ENCODE results near the gene ABRAXAS1. TPM values are rescaled to one million over a fixed set of nuclear protein-coding genes. Genes with fewer than 3 reads are reported as not detected.

The ABRAXAS1 gene
- total RNA-seq, 5 donors from 2014 or later (not counting 1 experiment from before 2014, with no cell fraction given) = 18.8 to 41.7 (median 28.6) TPM

DNA sequence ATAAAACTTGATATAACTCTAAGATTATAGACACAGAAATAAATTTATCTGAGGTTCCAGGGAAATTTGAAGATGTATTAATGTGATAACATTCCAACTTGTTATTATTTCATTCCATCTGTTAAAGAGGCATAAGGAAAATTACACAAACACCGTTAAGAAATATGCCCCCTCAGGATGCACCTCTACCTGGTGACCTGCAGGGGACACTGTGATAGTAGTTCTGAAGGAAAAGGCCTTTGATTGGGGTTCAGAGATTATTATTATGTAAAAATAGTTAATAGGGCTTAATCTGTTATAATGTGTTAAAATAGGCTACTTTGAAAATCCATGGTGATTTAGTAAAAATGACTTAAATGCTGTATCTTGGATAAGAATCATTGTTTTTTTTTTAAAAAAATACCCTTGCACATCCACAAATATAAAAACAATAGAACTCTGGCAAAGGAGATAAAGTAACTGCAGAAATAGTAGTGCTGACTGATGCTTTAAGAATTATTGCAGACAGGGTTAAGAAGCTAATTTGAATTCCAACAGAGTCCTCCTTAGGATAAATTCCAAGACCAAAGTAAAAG lies 6.1 kb upstream of the ABRAXAS1 start:
- Histone ChIP-seq H3K4me1 (ENCODE audit: control insufficient read depth in 1 of 2, extremely low read depth in 1 of 2, insufficient read depth in 2 of 2, low read length in 2 of 2) (peaks cover 0 to 1% of the 10 kb centered on the region in 2 experiments), H3K4me3 (ENCODE audit: control insufficient read depth in 1 of 2, extremely low read depth in 1 of 2, low read length in 1 of 2) (no peak overlapping the region), H3K27me3 (replicated peaks in 1 of 2; ENCODE audit: control insufficient read depth in 2 of 2, extremely low read depth in 1 of 2, insufficient read depth in 2 of 2, low read length in 1 of 2) (no peaks in the 10 kb centered on the region), H3K36me3 (ENCODE audit: control insufficient read depth in 2 of 2, extremely low read depth in 1 of 2, insufficient read depth in 1 of 2, low read length in 1 of 2) (no peaks in the 10 kb centered on the region), H3K27ac (ENCODE audit: low read length) (no peak overlapping the region), H3K9me3 (no peaks in the 10 kb centered on the region)
- peaks cover 5 to 8% (median 8%) of the 10 kb centered on the region in 3 donors for H3K4me1 Mint-ChIP-seq
- ChIA-PET POLR2A (no interaction called here), CTCF (interaction anchor here (0.6 to 3.1 kb wide), 7 partner anchors 9 to 155 kb away, joined by 3 to 14 read pairs (median 5); no protein-coding TSS in a partner anchor)
- no peak overlapping the region for H3K4me3 Mint-ChIP-seq
- H3K9me3 Mint-ChIP-seq = no peaks in the 10 kb centered on the region
- no peaks in the 10 kb centered on the region for H3K36me3 Mint-ChIP-seq
- ATAC-seq (replicated peaks in 1 of 4) (peak; percentile 65 to 82 (median 70)), DNase-seq (peak in 5 of 35 experiments; percentile 6 to 64 (median 14))
- H3K27ac Mint-ChIP-seq = no peak overlapping the region
- H3K27me3 Mint-ChIP-seq = no peaks in the 10 kb centered on the region
- WGBS (ENCODE audit: insufficient coverage) = no CpG with 5 or more reads among the region's 1 CpG

DNA sequence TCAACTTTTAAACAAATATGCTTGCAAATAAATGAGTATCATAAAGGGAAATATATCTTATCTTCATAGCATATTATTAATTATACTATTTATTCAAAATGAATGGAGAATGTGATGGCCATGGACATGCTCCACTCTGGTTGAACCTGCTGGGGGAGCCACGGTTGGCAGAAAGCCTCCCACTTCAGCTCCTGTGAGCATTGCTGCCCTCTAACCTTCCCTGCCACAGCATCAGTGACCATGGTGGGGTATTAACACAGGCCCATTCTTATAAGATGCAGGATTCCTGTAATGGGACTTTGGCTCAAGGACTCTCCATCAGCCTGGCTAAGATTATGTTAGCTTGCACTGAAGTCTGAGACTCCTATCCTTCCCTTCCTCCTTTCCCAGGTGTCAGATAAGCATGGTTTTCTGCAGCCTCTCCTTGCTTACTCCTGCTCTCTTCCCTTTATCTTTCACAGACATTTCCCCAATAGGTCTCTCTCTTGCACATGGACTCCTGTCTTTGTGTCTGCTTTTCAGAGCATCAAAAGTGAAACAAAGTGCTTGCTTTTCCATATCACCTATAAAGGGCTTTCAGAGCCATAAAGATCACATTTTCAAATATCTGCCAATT lies 4.9 kb upstream of the ABRAXAS1 start:
- H3K27ac Mint-ChIP-seq = peak overlapping the region in 1 of 2 donors; percentile 36
- H3K4me1 ChIP-seq (ENCODE audit: control insufficient read depth in 1 of 2, extremely low read depth in 1 of 2, insufficient read depth in 2 of 2, low read length in 2 of 2) = peaks cover 4 to 10% of the 10 kb centered on the region in 2 experiments
- H3K4me3 Mint-ChIP-seq = no peak overlapping the region
- H3K27me3 ChIP-seq (replicated peaks in 1 of 2; ENCODE audit: control insufficient read depth in 2 of 2, extremely low read depth in 1 of 2, insufficient read depth in 2 of 2, low read length in 1 of 2) = no peaks in the 10 kb centered on the region
- H3K4me3 ChIP-seq (ENCODE audit: control insufficient read depth in 1 of 2, extremely low read depth in 1 of 2, low read length in 1 of 2) = no peak overlapping the region
- no CpG with 5 or more reads among the region's 1 CpG for WGBS (ENCODE audit: insufficient coverage)
- no peaks in the 10 kb centered on the region for H3K9me3 Mint-ChIP-seq
- H3K4me1 Mint-ChIP-seq = peaks cover 5 to 13% (median 13%) of the 10 kb centered on the region in 3 donors
- ChIA-PET POLR2A (no interaction called here), CTCF (interaction anchor here (0.5 to 3.1 kb wide), 5 partner anchors 44 to 1080 kb away, joined by 3 to 11 read pairs (median 4); no protein-coding TSS in a partner anchor)
- H3K27me3 Mint-ChIP-seq = no peaks in the 10 kb centered on the region
- ATAC-seq (replicated peaks in 1 of 4) (no peak), DNase-seq (no peak)
- no peaks in the 10 kb centered on the region for H3K36me3 ChIP-seq (ENCODE audit: control insufficient read depth in 2 of 2, extremely low read depth in 1 of 2, insufficient read depth in 1 of 2, low read length in 1 of 2)
- no peaks in the 10 kb centered on the region for H3K9me3 ChIP-seq
- no peak overlapping the region for H3K27ac ChIP-seq (ENCODE audit: low read length)
- no peaks in the 10 kb centered on the region for H3K36me3 Mint-ChIP-seq

DNA sequence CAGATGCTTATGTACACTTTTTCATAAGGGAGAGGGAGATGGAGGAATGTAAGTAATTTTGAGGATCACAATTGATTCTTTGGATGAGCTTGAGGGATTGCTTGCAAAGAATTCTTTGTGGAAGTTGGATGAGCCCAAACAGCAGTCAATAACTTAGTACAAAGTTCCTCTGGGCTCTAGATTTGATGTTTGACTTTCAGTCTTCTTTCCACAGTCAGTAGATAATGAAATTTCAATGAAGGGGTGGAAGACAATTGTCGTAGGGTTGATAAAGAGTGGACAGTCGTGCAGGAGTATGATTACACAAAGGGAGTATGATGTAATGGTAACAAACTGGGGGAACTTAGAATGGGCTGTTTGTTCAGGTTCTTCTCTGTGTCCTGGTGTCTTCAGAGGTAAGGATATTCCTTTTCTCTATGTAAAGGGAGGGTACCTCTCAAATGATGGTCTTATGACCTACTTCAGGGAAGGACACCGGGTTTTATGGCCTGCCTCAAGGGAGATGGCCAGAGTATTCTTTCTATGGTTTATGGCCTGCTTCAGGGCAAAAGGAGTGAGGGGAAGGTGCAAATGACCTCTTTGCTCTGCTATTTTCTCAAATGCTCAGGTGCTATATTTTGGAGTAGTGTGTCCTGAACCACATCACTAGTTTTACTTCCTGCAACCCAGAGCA lies 1.7 kb upstream of the ABRAXAS1 start:
- POLR2A ChIA-PET = interaction anchor here in 1 of 2 donors (0.9 to 1.5 kb wide), 2 partner anchors 12 to 30 kb away, joined by 4 read pairs; no protein-coding TSS in a partner anchor
- Histone ChIP-seq H3K9me3 (no peaks in the 10 kb centered on the region), H3K36me3 (ENCODE audit: control insufficient read depth in 2 of 2, extremely low read depth in 1 of 2, insufficient read depth in 1 of 2, low read length in 1 of 2) (no peaks in the 10 kb centered on the region), H3K4me1 (ENCODE audit: control insufficient read depth in 1 of 2, extremely low read depth in 1 of 2, insufficient read depth in 2 of 2, low read length in 2 of 2) (peaks cover 10 to 18% of the 10 kb centered on the region in 2 experiments), H3K27ac (ENCODE audit: low read length) (no peak overlapping the region), H3K4me3 (ENCODE audit: control insufficient read depth in 1 of 2, extremely low read depth in 1 of 2, low read length in 1 of 2) (no peak overlapping the region), H3K27me3 (replicated peaks in 1 of 2; ENCODE audit: control insufficient read depth in 2 of 2, extremely low read depth in 1 of 2, insufficient read depth in 2 of 2, low read length in 1 of 2) (no peaks in the 10 kb centered on the region)
- no peaks in the 10 kb centered on the region for H3K9me3 Mint-ChIP-seq
- CTCF ChIA-PET = interaction anchor here in 1 of 2 donors (0.5 to 0.6 kb wide), 2 partner anchors 599 to 1024 kb away, joined by 5 to 7 read pairs; no protein-coding TSS in a partner anchor
- no peaks in the 10 kb centered on the region for H3K27me3 Mint-ChIP-seq
- 95% methylated on average over 3 of the region's 3 CpGs for WGBS (ENCODE audit: insufficient coverage)
- H3K4me3 Mint-ChIP-seq = no peak overlapping the region
- H3K4me1 Mint-ChIP-seq = peaks cover 24 to 31% (median 30%) of the 10 kb centered on the region in 3 donors
- no peaks in the 10 kb centered on the region for H3K36me3 Mint-ChIP-seq
- DNase-seq = no peak
- H3K27ac Mint-ChIP-seq = peak overlapping the region; percentile 78 to 88
- no peak for ATAC-seq (replicated peaks in 1 of 4)

DNA sequence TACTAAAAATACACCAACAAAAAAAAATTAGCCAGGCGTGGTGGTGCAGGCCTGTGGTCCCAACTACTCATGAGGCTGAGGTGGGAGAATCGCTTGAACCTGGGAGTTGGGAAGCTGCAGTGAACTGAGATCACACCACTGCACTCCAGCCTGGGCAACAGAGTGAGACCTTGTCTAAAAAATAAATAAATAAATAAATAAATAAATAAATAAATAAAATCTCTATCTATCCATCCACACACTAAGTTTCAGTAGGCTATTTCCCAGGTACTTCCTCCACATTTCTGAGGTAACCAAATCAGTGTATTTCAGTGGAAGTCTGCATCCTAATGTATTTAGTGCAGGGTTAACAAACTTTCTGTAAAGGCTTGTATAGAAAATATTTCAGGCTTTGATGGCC lies 10.9 kb downstream of the ABRAXAS1 start:
- CTCF ChIA-PET = interaction anchor here (0.6 to 1.3 kb wide), 2 partner anchors 17 to 43 kb away, joined by 3 read pairs; no protein-coding TSS in a partner anchor
- peaks cover 0 to 6% (median 6%) of the 10 kb centered on the region in 3 donors for H3K4me1 Mint-ChIP-seq
- Histone ChIP-seq H3K9me3 (no peaks in the 10 kb centered on the region), H3K27ac (ENCODE audit: low read length) (no peak overlapping the region), H3K27me3 (replicated peaks in 1 of 2; ENCODE audit: control insufficient read depth in 2 of 2, extremely low read depth in 1 of 2, insufficient read depth in 2 of 2, low read length in 1 of 2) (no peaks in the 10 kb centered on the region), H3K4me1 (ENCODE audit: control insufficient read depth in 1 of 2, extremely low read depth in 1 of 2, insufficient read depth in 2 of 2, low read length in 2 of 2) (no peaks in the 10 kb centered on the region), H3K36me3 (ENCODE audit: control insufficient read depth in 2 of 2, extremely low read depth in 1 of 2, insufficient read depth in 1 of 2, low read length in 1 of 2) (peaks cover 0 to 18% of the 10 kb centered on the region in 2 donors), H3K4me3 (ENCODE audit: control insufficient read depth in 1 of 2, extremely low read depth in 1 of 2, low read length in 1 of 2) (no peak overlapping the region)
- H3K27me3 Mint-ChIP-seq = no peaks in the 10 kb centered on the region
- WGBS (ENCODE audit: insufficient coverage) = no CpG with 5 or more reads among the region's 2 CpGs
- ATAC-seq (replicated peaks in 1 of 4) (no peak), DNase-seq (no peak)
- POLR2A ChIA-PET = interaction anchor here (0.6 to 2.0 kb wide), 3 partner anchors 15 to 1042 kb away, joined by 3 to 7 read pairs (median 6); no protein-coding TSS in a partner anchor
- H3K36me3 Mint-ChIP-seq = peaks cover 36% of the 10 kb centered on the region
- H3K9me3 Mint-ChIP-seq = no peaks in the 10 kb centered on the region
- no peak overlapping the region for H3K27ac Mint-ChIP-seq
- no peak overlapping the region for H3K4me3 Mint-ChIP-seq

DNA sequence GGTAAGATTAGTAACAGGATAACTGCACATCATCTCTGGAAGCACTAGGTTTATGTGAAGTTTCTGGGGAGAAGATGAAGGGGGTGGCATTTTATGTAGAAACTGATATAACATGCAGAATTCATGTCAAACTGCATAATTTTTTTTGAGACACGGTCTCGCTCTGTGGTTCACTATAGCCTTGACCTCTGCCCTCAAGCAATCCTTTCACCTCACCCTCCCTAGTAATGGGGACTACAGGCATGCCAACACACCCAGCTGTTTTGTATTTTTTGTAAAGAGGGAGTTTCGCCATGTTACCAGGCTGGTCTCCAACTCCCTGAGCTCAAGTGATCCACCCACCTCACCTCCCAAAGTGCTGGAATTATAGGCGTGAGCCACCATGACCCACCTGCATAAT lies 11.5 kb downstream of the ABRAXAS1 start:
- ATAC-seq (replicated peaks in 1 of 4) = no peak
- no peak overlapping the region for H3K4me3 Mint-ChIP-seq

DNA sequence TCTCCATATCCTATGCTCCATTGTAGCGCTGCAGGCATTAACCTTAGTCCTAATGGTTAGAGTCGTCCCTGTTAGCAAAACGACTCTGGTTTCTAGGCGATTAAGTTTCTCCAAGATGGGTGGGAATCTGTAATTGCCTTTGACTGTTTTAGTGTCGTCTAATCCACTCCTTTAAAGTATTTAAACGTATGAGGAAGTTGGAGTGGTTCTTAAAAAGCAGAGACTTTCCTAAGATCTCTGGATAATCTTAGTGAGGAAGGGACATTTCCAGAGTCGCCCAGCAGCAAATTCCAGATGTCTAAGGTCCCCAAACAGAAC lies 28.8 kb downstream of the ABRAXAS1 start:
- Mint-ChIP-seq H3K27ac (peak overlapping the region; percentile 100), H3K36me3 (peaks cover 32% of the 10 kb centered on the region), H3K9me3 (no peaks in the 10 kb centered on the region), H3K4me1 (peaks cover 48 to 62% (median 62%) of the 10 kb centered on the region in 3 donors), H3K4me3 (peak overlapping the region; percentile 98 to 100 (median 100)), H3K27me3 (no peaks in the 10 kb centered on the region)
- peak in 1 of 35 experiments; percentile 3 for DNase-seq
- Histone ChIP-seq H3K4me1 (ENCODE audit: control insufficient read depth in 1 of 2, extremely low read depth in 1 of 2, insufficient read depth in 2 of 2, low read length in 2 of 2) (peaks cover 15 to 17% of the 10 kb centered on the region in 2 experiments), H3K27ac (ENCODE audit: low read length) (peak overlapping the region; percentile 96), H3K4me3 (ENCODE audit: control insufficient read depth in 1 of 2, extremely low read depth in 1 of 2, low read length in 1 of 2) (peak overlapping the region; percentile 81 to 95), H3K27me3 (replicated peaks in 1 of 2; ENCODE audit: control insufficient read depth in 2 of 2, extremely low read depth in 1 of 2, insufficient read depth in 2 of 2, low read length in 1 of 2) (no peaks in the 10 kb centered on the region), H3K9me3 (no peaks in the 10 kb centered on the region), H3K36me3 (ENCODE audit: control insufficient read depth in 2 of 2, extremely low read depth in 1 of 2, insufficient read depth in 1 of 2, low read length in 1 of 2) (peaks cover 0 to 49% of the 10 kb centered on the region in 2 donors)
- no peak for ATAC-seq (replicated peaks in 1 of 4)
- CTCF ChIA-PET = interaction anchor here in 1 of 2 donors (1.0 to 2.6 kb wide), 2 partner anchors 27 to 205 kb away, joined by 3 to 8 read pairs; no protein-coding TSS in a partner anchor
- 0% methylated on average over 1 of the region's 7 CpGs for WGBS (ENCODE audit: insufficient coverage)
- POLR2A ChIA-PET = interaction anchor here in 1 of 2 donors (1.0 to 1.7 kb wide), 3 partner anchors 29 to 445 kb away, joined by 3 to 4 read pairs (median 4); partner anchors contain the start of genes ABRAXAS1 and HPSE

More for the DNA sequence above, 11.5 kb downstream of the ABRAXAS1 start:
- H3K36me3 ChIP-seq (ENCODE audit: control insufficient read depth in 2 of 2, extremely low read depth in 1 of 2, insufficient read depth in 1 of 2, low read length in 1 of 2) = peaks cover 0 to 18% of the 10 kb centered on the region in 2 donors
- no peak overlapping the region for H3K27ac ChIP-seq (ENCODE audit: low read length)
- CTCF ChIA-PET = interaction anchor here in 1 of 2 donors (1.0 kb wide), 1 partner anchor 170 kb away, joined by 3 read pairs; no protein-coding TSS in a partner anchor
- no CpG with 5 or more reads among the region's 4 CpGs for WGBS (ENCODE audit: insufficient coverage)
- H3K4me3 ChIP-seq (ENCODE audit: control insufficient read depth in 1 of 2, extremely low read depth in 1 of 2, low read length in 1 of 2) = no peak overlapping the region
- Mint-ChIP-seq H3K9me3 (no peaks in the 10 kb centered on the region), H3K36me3 (peaks cover 33% of the 10 kb centered on the region), H3K27ac (no peak overlapping the region), H3K27me3 (no peaks in the 10 kb centered on the region), H3K4me1 (peaks cover 0 to 6% (median 6%) of the 10 kb centered on the region in 3 donors)
- POLR2A ChIA-PET = no interaction called here
- no peaks in the 10 kb centered on the region for H3K4me1 ChIP-seq (ENCODE audit: control insufficient read depth in 1 of 2, extremely low read depth in 1 of 2, insufficient read depth in 2 of 2, low read length in 2 of 2)
- no peak for DNase-seq
- no peaks in the 10 kb centered on the region for H3K27me3 ChIP-seq (replicated peaks in 1 of 2; ENCODE audit: control insufficient read depth in 2 of 2, extremely low read depth in 1 of 2, insufficient read depth in 2 of 2, low read length in 1 of 2)
- H3K9me3 ChIP-seq = no peaks in the 10 kb centered on the region

Measured in T-cell (primary cell).